GM12878 (cell line): ENCODE data around the gene CYP24A1. TPM values are rescaled to one million over a fixed set of nuclear protein-coding genes. Genes with fewer than 3 reads are reported as not detected.

Source experiments
- ATAC-seq: fragments of 200-7000 bp; cut with Tn5 transposase; 3 replicates; pipeline ENCODE4 v1.9.1; 2020; ENCODE audit warnings: mild to moderate bottlenecking, moderate library complexity
- BruUV-seq: library from RNA; stranded (reverse); fragments of 400-500 nt; replicated peaks from 2 replicates; lab custom pipeline; 2021; lab: Mats Ljungman, UMichigan
- CTCF ChIA-PET: fragments of 300-600 bp; sonication (Branson Sonifier 250); formaldehyde crosslinking; extraction: SDS; loops from one replicate; lab custom pipeline; 2021; ENCODE audit warnings: inconsistent platforms; lab: Yijun Ruan, JAX
- POLR2A ChIA-PET: fragments of 350-600 bp; formaldehyde crosslinking; extraction: SDS; loops from one replicate; lab custom pipeline; 2021; ENCODE audit warnings: inconsistent platforms; lab: Charles Lee
- RAD21 ChIA-PET: fragments of 300-600 bp; sonication (Branson Sonifier 250); formaldehyde crosslinking; loops from one replicate; lab custom pipeline; 2023; ENCODE audit warnings: antibody characterized with exemption; ENCODE audit not compliant: unreplicated experiment; lab: Charles Lee
- SMC1A ChIA-PET: fragments of 300-600 bp; sonication (Branson Sonifier 250); formaldehyde crosslinking; loops from one replicate; lab custom pipeline; 2023; ENCODE audit not compliant: unreplicated experiment, uncharacterized antibody; lab: Charles Lee
- DNase-seq: peaks from one replicate; pipeline ENCODE4 v3.0.0-alpha.2; 2011; ENCODE audit warnings: low read depth, low spot score
- FAIRE-seq: peaks from 3 replicates; lab custom pipeline; 2011; peaks lifted over from hg19 to GRCh38; lab: Jason Lieb, UNC
- H2AFZ ChIP-seq: 2 replicates; pipeline ENCODE4 v1.6.0; 2011; ENCODE audit warnings: low read depth, low read length, control low read depth; ENCODE audit not compliant: control insufficient read depth
- H3K27ac ChIP-seq: 2 replicates; pipeline ENCODE4 v1.5.1; 2011; ENCODE audit warnings: control low read depth; ENCODE audit not compliant: control insufficient read depth, insufficient read depth
- H3K27me3 ChIP-seq, 2 experiments: replicated peaks in 1 of 2; 2 replicates each; pipeline versions ENCODE4 v1.6.0 to v1.6.1; 2011; ENCODE audit warnings: low read length in 1 of 2; ENCODE audit not compliant: control insufficient read depth in 2 of 2, insufficient read depth in 2 of 2
- H3K36me3 ChIP-seq, 2 experiments: 2 replicates each; pipeline ENCODE4 v1.5.1; 2011; ENCODE audit warnings: low read length in 1 of 2; ENCODE audit not compliant: control insufficient read depth in 2 of 2, insufficient read depth in 2 of 2
- H3K4me1 ChIP-seq: 2 replicates; pipeline ENCODE4 v1.6.1; 2011; ENCODE audit warnings: mild to moderate bottlenecking, low read length, moderate library complexity, mixed read lengths; ENCODE audit not compliant: control insufficient read depth, insufficient read depth
- H3K4me2 ChIP-seq: 2 replicates; pipeline ENCODE4 v1.6.0; 2011; ENCODE audit warnings: control low read depth; ENCODE audit not compliant: control insufficient read depth, insufficient read depth
- H3K4me3 ChIP-seq: fragments of 200-600 bp; sonication (generic); 2 replicates; pipeline ENCODE4 v1.5.1; 2016
- H3K79me2 ChIP-seq: 2 replicates; pipeline ENCODE4 v1.6.0; 2011; ENCODE audit warnings: low read length; ENCODE audit not compliant: control insufficient read depth, insufficient read depth
- H3K9ac ChIP-seq: 2 replicates; pipeline ENCODE4 v1.8.0; 2011; ENCODE audit warnings: low read length, control low read depth, mixed read lengths; ENCODE audit not compliant: control insufficient read depth, insufficient read depth
- H3K9me3 ChIP-seq: replicated peaks from 3 replicates; pipeline ENCODE4 v1.5.1; 2011; ENCODE audit warnings: mild to moderate bottlenecking, low read length; ENCODE audit not compliant: control insufficient read depth, insufficient read depth
- H4K20me1 ChIP-seq: 2 replicates; pipeline ENCODE4 v1.6.0; 2011; ENCODE audit not compliant: control insufficient read depth, insufficient read depth
- BMI1 ChIP-seq: fragments of 450-650 bp; IDR thresholded peaks from 2 replicates; pipeline ENCODE4 v1.6.1; 2016; ENCODE audit warnings: mild to moderate bottlenecking, moderate library complexity, borderline replicate concordance
- E2F8 ChIP-seq: fragments of 450-650 bp; IDR thresholded peaks from 2 replicates; pipeline ENCODE4 v1.6.1; 2018; ENCODE audit warnings: mild to moderate bottlenecking, low read depth, moderate library complexity; ENCODE audit not compliant: partially characterized antibody
- EZH2 ChIP-seq: IDR thresholded peaks from 2 replicates; pipeline ENCODE4 v1.6.1; 2012; ENCODE audit warnings: low read depth, mild to moderate bottlenecking, control low read depth, inconsistent platforms, low read length, borderline replicate concordance; ENCODE audit not compliant: control insufficient read depth
- HCFC1 ChIP-seq: fragments of 150-350 bp; IDR thresholded peaks from 2 replicates; pipeline ENCODE4 v1.6.1; 2014; ENCODE audit warnings: low read length
- NFXL1 ChIP-seq: fragments of 450-650 bp; IDR thresholded peaks from 2 replicates; pipeline ENCODE4 v1.6.1; 2017; ENCODE audit warnings: antibody characterized with exemption, mild to moderate bottlenecking, borderline replicate concordance
- NFYB ChIP-seq: IDR thresholded peaks from 2 replicates; pipeline ENCODE4 v1.6.1; 2011; ENCODE audit warnings: low read depth, mild to moderate bottlenecking, low read length, improper control_type of control experiment, moderate library complexity; ENCODE audit not compliant: insufficient read depth
- NR2C2 ChIP-seq: IDR thresholded peaks from 2 replicates; pipeline ENCODE4 v1.6.1; 2011; ENCODE audit warnings: borderline replicate concordance, low read depth; ENCODE audit not compliant: control insufficient read depth, insufficient read length
- NR2F1 ChIP-seq: fragments of 450-650 bp; conservative IDR thresholded peaks from 2 replicates; pipeline ENCODE4 v1.6.1; 2017; ENCODE audit warnings: mild to moderate bottlenecking
- PAX5 ChIP-seq: IDR thresholded peaks from 2 replicates; pipeline ENCODE4 v1.6.1; 2011; ENCODE audit warnings: low read depth, low read length, borderline replicate concordance
- SP1 ChIP-seq: IDR thresholded peaks from one replicate; pipeline ENCODE4 v1.6.1; 2011; ENCODE audit warnings: low read depth, low read length
- YBX1 ChIP-seq: fragments of 450-650 bp; IDR thresholded peaks from 2 replicates; pipeline ENCODE4 v1.6.1; 2016; ENCODE audit warnings: antibody characterized with exemption
- ZNF622 ChIP-seq: fragments of 450-650 bp; IDR thresholded peaks from 2 replicates; pipeline ENCODE4 v1.6.1; 2017; ENCODE audit warnings: mild to moderate bottlenecking, inconsistent platforms
- WGBS: methylation state at CpG from one replicate; pipeline ENCODE4 v1.1.6; 2016; ENCODE audit warnings: low lambda C conversion rate; ENCODE audit not compliant: insufficient replicate concordance, insufficient coverage; ENCODE audit errors: missing lambda C conversion rate; 5-methylcytosine and 5-hydroxymethylcytosine counted together
- in situ Hi-C: fragments of 300-500 bp; cut with MboI; formaldehyde crosslinking; loops from 9 replicates; pipeline ENCODE4 v1.14.3; 2018; ENCODE audit warnings: mixed read lengths
- intact Hi-C: fragments of 100-400 bp; cut with micrococcal nuclease; formaldehyde crosslinking; loops from one replicate; pipeline ENCODE4 v1.14.2; 2022; ENCODE audit not compliant: unreplicated experiment
- polyA plus RNA-seq, 11 experiments: library from polyadenylated mRNA; depleted of rRNA in 4 of 11; unstranded in 6 of 11; stranded (reverse) in 5 of 11; fragments of >200 nt; fragmentation: Nextera tagmentation in 4 of 11; fragmentation: Illumina TruSeq in 1 of 11; extraction: Ambion mirVana in 4 of 11; extraction: Trizol in 1 of 11; gene quantifications; 1 replicate in 1 of 11; 2 replicates in 10 of 11; pipeline versions ENCODE4 v1.2.1 to v1.2.3, GENCODE V29; 2011 to 2016; ENCODE audit warnings: inconsistent platforms in 2 of 11, missing spikeins in 2 of 11, low read depth in 1 of 11
- total RNA-seq, 4 experiments: library from RNA; depleted of rRNA in 3 of 4; stranded (reverse); fragments of >200 nt in 3 of 4; fragmentation: Illumina TruSeq in 1 of 4; extraction: Trizol in 1 of 4; gene quantifications; 2 replicates each; pipeline versions ENCODE4 v1.2.1 to v1.2.3, GENCODE V29; 2013 to 2021

Gene CYP24A1
- total and polyA plus RNA-seq, 10 of the 15 experiments (the other 5 are each of a cell fraction or from before 2014, with no cell fraction given) = 0.69 TPM; not detected in 9

GRCh38 chr20:54122681-54123586 is 50.9 kb downstream of the CYP24A1 start:
- FAIRE-seq = peak; percentile 72

GRCh38 chr20:54122189-54122588 is 51.6 kb downstream of the CYP24A1 start:
- BruUV-seq = no TSS peak
- Histone ChIP-seq H2AFZ (no peak overlapping the region), H3K36me3 (no peaks in the 10 kb centered on the region), H3K79me2 (no peaks in the 10 kb centered on the region), H3K4me1 (no peaks in the 10 kb centered on the region), H3K9ac (no peak overlapping the region), H3K27ac (no peak overlapping the region), H4K20me1 (no peaks in the 10 kb centered on the region)
- intact Hi-C loops (no loop called here), in situ Hi-C loops (no loop called here)
- SMC1A ChIA-PET = no interaction called here
- FAIRE-seq = no peak
- DNase-seq = no peak
- CTCF ChIA-PET = no interaction called here
- WGBS = 38% methylated on average over 1 of the region's 1 CpG
- RAD21 ChIA-PET = no interaction called here
- no peak for ATAC-seq
- POLR2A ChIA-PET = interaction anchor here (0.6 kb wide), 1 partner anchor 180 kb away, joined by 4 read pairs; no protein-coding TSS in a partner anchor
- TF ChIP-seq PAX5 = 0 out of 2 replicates have a peak, but pooled peaks have one; percentile 19
- no peak for TF ChIP-seq NFYB
- TF ChIP-seq SP1 = no peak
- TF ChIP-seq NR2F1 = no peak
- no peak for TF ChIP-seq NR2C2
- no peak for TF ChIP-seq HCFC1
- TF ChIP-seq EZH2 = no peak
- TF ChIP-seq E2F8 = no peak
- TF ChIP-seq BMI1 = no peak
- TF ChIP-seq, all 136 proteins: peak for 1
- H3K27me3 ChIP-seq = no peaks in the 10 kb centered on the region
- no peak overlapping the region for H3K4me3 ChIP-seq
- no peaks in the 10 kb centered on the region for H3K9me3 ChIP-seq
- no peak overlapping the region for H3K4me2 ChIP-seq

More at GRCh38 chr20:54122681-54123586, 50.9 kb downstream of the CYP24A1 start:
- H3K4me3 ChIP-seq = no peak overlapping the region
- ChIA-PET CTCF (interaction anchor here (0.9 to 1.0 kb wide), 2 partner anchors 20 to 26 kb away, joined by 3 read pairs; no protein-coding TSS in a partner anchor), RAD21 (no interaction called here), SMC1A (no interaction called here), POLR2A (no interaction called here)
- no peaks in the 10 kb centered on the region for H3K36me3 ChIP-seq
- H3K4me2 ChIP-seq = no peak overlapping the region
- ATAC-seq (no peak), DNase-seq (no peak)
- H3K9ac ChIP-seq = no peak overlapping the region
- no peak overlapping the region for H3K27ac ChIP-seq
- no TSS peak for BruUV-seq
- intact Hi-C loops = no loop called here
- TF ChIP-seq NFXL1 (peak; percentile 54; the same call in 1 of the 2 replicates), ZNF622 (no peak), YBX1 (no peak)
- WGBS = 31% methylated on average over 10 of the region's 10 CpGs
- no peaks in the 10 kb centered on the region for H3K79me2 ChIP-seq
- no peaks in the 10 kb centered on the region for H3K9me3 ChIP-seq
- no peaks in the 10 kb centered on the region for H3K4me1 ChIP-seq
- in situ Hi-C loops = no loop called here
- H2AFZ ChIP-seq = no peak overlapping the region
- H4K20me1 ChIP-seq = no peaks in the 10 kb centered on the region
- H3K27me3 ChIP-seq = no peaks in the 10 kb centered on the region
